WTC11 (cell line): ENCODE results near the gene MAP3K14. TPM values are rescaled to one million over a fixed set of nuclear protein-coding genes. Genes with fewer than 3 reads are reported as not detected.

Source experiments
- ATAC-seq: fragments of 200-7000 bp; cut with Tn5 transposase; 2 replicates; pipeline ENCODE4 v1.10.0; 2021; ENCODE audit warnings: mild to moderate bottlenecking, moderate library complexity
- CTCF ChIA-PET: fragments of 300-600 bp; sonication (Branson Sonifier 250); formaldehyde crosslinking; loops from one replicate; lab custom pipeline; 2021; ENCODE audit warnings: antibody characterized with exemption; lab: Charles Lee
- POLR2A ChIA-PET: fragments of 350-600 bp; sonication (Branson Sonifier 250); formaldehyde crosslinking; loops from one replicate; lab custom pipeline; 2021; ENCODE audit warnings: antibody characterized with exemption; lab: Charles Lee
- DNase-seq: peaks from one replicate; pipeline ENCODE4 v3.0.0; 2021; ENCODE audit warnings: low spot score
- H3K27ac Mint-ChIP-seq: 2 replicates; pipeline ENCODE4 v1.8.0; 2021; ENCODE audit warnings: mixed read lengths
- H3K27me3 Mint-ChIP-seq: 2 replicates; pipeline ENCODE4 v1.8.0; 2021; ENCODE audit warnings: low read depth, mild to moderate bottlenecking, moderate library complexity, mixed read lengths
- H3K36me3 Mint-ChIP-seq: 2 replicates; pipeline ENCODE4 v1.8.0; 2021; ENCODE audit warnings: mixed read lengths
- H3K4me1 Mint-ChIP-seq: 2 replicates; pipeline ENCODE4 v1.8.0; 2022; ENCODE audit warnings: mixed read lengths
- H3K4me3 Mint-ChIP-seq: 2 replicates; pipeline ENCODE4 v1.8.0; 2021; ENCODE audit warnings: mild to moderate bottlenecking, moderate library complexity, mixed read lengths
- H3K9me3 Mint-ChIP-seq: 2 replicates; pipeline ENCODE4 v1.8.0; 2021; ENCODE audit warnings: mixed read lengths
- CDX4 ChIP-seq: fragments of 250-450 bp; sonication (Bioruptor Pico); IDR thresholded peaks from 2 replicates; pipeline ENCODE4 v1.9.0; 2021; ENCODE audit warnings: moderate library complexity, mild to moderate bottlenecking, inconsistent platforms, borderline replicate concordance
- CREB1 ChIP-seq: sonication (generic); formaldehyde crosslinking; IDR thresholded peaks from 2 replicates; pipeline ENCODE4 v1.8.0; 2023; ENCODE audit warnings: mild to moderate bottlenecking, missing genetic modification reagents
- E2F4 ChIP-seq: sonication (generic); formaldehyde crosslinking; IDR thresholded peaks from 2 replicates; pipeline ENCODE4 v1.8.1; 2022; ENCODE audit warnings: low read depth, mild to moderate bottlenecking, moderate library complexity, missing genetic modification reagents, borderline replicate concordance
- ELF4 ChIP-seq: sonication (generic); formaldehyde crosslinking; IDR thresholded peaks from 2 replicates; pipeline ENCODE4 v1.8.1; 2022; ENCODE audit warnings: low read depth, mild to moderate bottlenecking, moderate library complexity, missing genetic modification reagents
- EMX1 ChIP-seq: fragments of 250-450 bp; sonication (Bioruptor Pico); IDR thresholded peaks from 2 replicates; pipeline ENCODE4 v1.8.0; 2021; ENCODE audit warnings: mild to moderate bottlenecking
- FOXP1 ChIP-seq: sonication (generic); formaldehyde crosslinking; IDR thresholded peaks from 2 replicates; pipeline ENCODE4 v1.8.0; 2022; ENCODE audit warnings: missing genetic modification reagents, mild to moderate bottlenecking, moderate library complexity, borderline replicate concordance
- HMGA2 ChIP-seq: fragments of 250-450 bp; sonication (Bioruptor Pico); IDR thresholded peaks from 2 replicates; pipeline ENCODE4 v1.4.0; 2021; ENCODE audit warnings: mild to moderate bottlenecking, moderate library complexity
- JUN ChIP-seq: sonication (generic); formaldehyde crosslinking; IDR thresholded peaks from 2 replicates; pipeline ENCODE4 v1.8.0; 2023; ENCODE audit warnings: mild to moderate bottlenecking, missing genetic modification reagents
- MYBL2 ChIP-seq: sonication (generic); formaldehyde crosslinking; IDR thresholded peaks from 2 replicates; pipeline ENCODE4 v1.8.1; 2023; ENCODE audit warnings: mild to moderate bottlenecking, moderate library complexity, missing genetic modification reagents
- NR2C2 ChIP-seq: sonication (generic); formaldehyde crosslinking; IDR thresholded peaks from 2 replicates; pipeline ENCODE4 v1.8.0; 2022; ENCODE audit warnings: mild to moderate bottlenecking, missing genetic modification reagents
- PREB ChIP-seq: sonication (generic); formaldehyde crosslinking; IDR thresholded peaks from 2 replicates; pipeline ENCODE4 v1.8.1; 2022; ENCODE audit warnings: mild to moderate bottlenecking, missing genetic modification reagents, moderate library complexity, borderline replicate concordance
- RORB ChIP-seq: fragments of 250-450 bp; sonication (Bioruptor Pico); IDR thresholded peaks from 2 replicates; pipeline ENCODE4 v1.9.0; 2021; ENCODE audit warnings: mild to moderate bottlenecking
- TCF7 ChIP-seq: sonication (generic); formaldehyde crosslinking; IDR thresholded peaks from 2 replicates; pipeline ENCODE4 v1.8.0; 2022; ENCODE audit warnings: mild to moderate bottlenecking, low read depth, missing genetic modification reagents, moderate library complexity
- ZNF121 ChIP-seq: sonication (generic); formaldehyde crosslinking; IDR thresholded peaks from 2 replicates; pipeline ENCODE4 v1.8.0; 2023; ENCODE audit warnings: missing genetic modification reagents
- ZNF138 ChIP-seq: sonication (generic); formaldehyde crosslinking; conservative IDR thresholded peaks from 2 replicates; pipeline ENCODE4 v1.8.1; 2022; ENCODE audit warnings: mild to moderate bottlenecking, moderate library complexity, missing genetic modification reagents
- ZNF423 ChIP-seq: fragments of 250-450 bp; sonication (Bioruptor Pico); IDR thresholded peaks from 2 replicates; pipeline ENCODE4 v2.1.2; 2022; ENCODE audit warnings: mild to moderate bottlenecking, moderate library complexity
- ZNF512 ChIP-seq: sonication (generic); formaldehyde crosslinking; IDR thresholded peaks from 2 replicates; pipeline ENCODE4 v1.8.1; 2022; ENCODE audit warnings: missing genetic modification reagents, borderline replicate concordance
- total RNA-seq: library from RNA; stranded (reverse); gene quantifications from 3 replicates; pipeline ENCODE4 v1.2.3, GENCODE V29; 2021
- TF ChIP-seq, protein P1 (sequence below): sonication (generic); formaldehyde crosslinking; conservative IDR thresholded peaks from 2 replicates; pipeline ENCODE4 v1.8.1; 2023; ENCODE audit warnings: mild to moderate bottlenecking, low read depth, missing genetic modification reagents, moderate library complexity
- TF ChIP-seq, protein P2 (sequence below): sonication (generic); formaldehyde crosslinking; IDR thresholded peaks from 2 replicates; pipeline ENCODE4 v1.8.1; 2022; ENCODE audit warnings: low read depth, missing genetic modification reagents, borderline replicate concordance
- TF ChIP-seq, protein P3 (sequence below): sonication (generic); formaldehyde crosslinking; IDR thresholded peaks from 2 replicates; pipeline ENCODE4 v1.8.0; 2022; ENCODE audit warnings: mild to moderate bottlenecking, missing genetic modification reagents

MAP3K14 gene
- total RNA-seq, 1 experiment from 2014 or later, result 4.0 TPM

- Mint-ChIP-seq H3K4me1 (peaks cover 22% of the 10 kb centered on the region), H3K27me3 (peaks cover 41% of the 10 kb centered on the region), H3K27ac (no peak overlapping the region), H3K9me3 (no peaks in the 10 kb centered on the region), H3K4me3 (no peak overlapping the region), H3K36me3 (no peaks in the 10 kb centered on the region)
- TF ChIP-seq EMX1 (CRISPR knock-in tag), result no peak
- TF ChIP-seq, protein P1, sequence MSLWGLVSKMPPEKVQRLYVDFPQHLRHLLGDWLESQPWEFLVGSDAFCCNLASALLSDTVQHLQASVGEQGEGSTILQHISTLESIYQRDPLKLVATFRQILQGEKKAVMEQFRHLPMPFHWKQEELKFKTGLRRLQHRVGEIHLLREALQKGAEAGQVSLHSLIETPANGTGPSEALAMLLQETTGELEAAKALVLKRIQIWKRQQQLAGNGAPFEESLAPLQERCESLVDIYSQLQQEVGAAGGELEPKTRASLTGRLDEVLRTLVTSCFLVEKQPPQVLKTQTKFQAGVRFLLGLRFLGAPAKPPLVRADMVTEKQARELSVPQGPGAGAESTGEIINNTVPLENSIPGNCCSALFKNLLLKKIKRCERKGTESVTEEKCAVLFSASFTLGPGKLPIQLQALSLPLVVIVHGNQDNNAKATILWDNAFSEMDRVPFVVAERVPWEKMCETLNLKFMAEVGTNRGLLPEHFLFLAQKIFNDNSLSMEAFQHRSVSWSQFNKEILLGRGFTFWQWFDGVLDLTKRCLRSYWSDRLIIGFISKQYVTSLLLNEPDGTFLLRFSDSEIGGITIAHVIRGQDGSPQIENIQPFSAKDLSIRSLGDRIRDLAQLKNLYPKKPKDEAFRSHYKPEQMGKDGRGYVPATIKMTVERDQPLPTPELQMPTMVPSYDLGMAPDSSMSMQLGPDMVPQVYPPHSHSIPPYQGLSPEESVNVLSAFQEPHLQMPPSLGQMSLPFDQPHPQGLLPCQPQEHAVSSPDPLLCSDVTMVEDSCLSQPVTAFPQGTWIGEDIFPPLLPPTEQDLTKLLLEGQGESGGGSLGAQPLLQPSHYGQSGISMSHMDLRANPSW (CRISPR knock-in tag), result no peak
- TF ChIP-seq RORB, result no peak
- TF ChIP-seq ZNF512 (CRISPR knock-in tag), result no peak
- no peak for TF ChIP-seq ZNF121 (CRISPR knock-in tag)
- TF ChIP-seq, protein P2, sequence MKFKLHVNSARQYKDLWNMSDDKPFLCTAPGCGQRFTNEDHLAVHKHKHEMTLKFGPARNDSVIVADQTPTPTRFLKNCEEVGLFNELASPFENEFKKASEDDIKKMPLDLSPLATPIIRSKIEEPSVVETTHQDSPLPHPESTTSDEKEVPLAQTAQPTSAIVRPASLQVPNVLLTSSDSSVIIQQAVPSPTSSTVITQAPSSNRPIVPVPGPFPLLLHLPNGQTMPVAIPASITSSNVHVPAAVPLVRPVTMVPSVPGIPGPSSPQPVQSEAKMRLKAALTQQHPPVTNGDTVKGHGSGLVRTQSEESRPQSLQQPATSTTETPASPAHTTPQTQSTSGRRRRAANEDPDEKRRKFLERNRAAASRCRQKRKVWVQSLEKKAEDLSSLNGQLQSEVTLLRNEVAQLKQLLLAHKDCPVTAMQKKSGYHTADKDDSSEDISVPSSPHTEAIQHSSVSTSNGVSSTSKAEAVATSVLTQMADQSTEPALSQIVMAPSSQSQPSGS, result no peak
- no peak for TF ChIP-seq FOXP1
- no peak for TF ChIP-seq TCF7 (CRISPR knock-in tag)
- TF ChIP-seq E2F4 (CRISPR knock-in tag), result no peak
- no peak for TF ChIP-seq PREB (CRISPR knock-in tag)
- TF ChIP-seq NR2C2 (CRISPR knock-in tag), result no peak
- no peak for TF ChIP-seq MYBL2 (CRISPR knock-in tag)
- no peak for TF ChIP-seq ZNF423
- TF ChIP-seq, protein P3, sequence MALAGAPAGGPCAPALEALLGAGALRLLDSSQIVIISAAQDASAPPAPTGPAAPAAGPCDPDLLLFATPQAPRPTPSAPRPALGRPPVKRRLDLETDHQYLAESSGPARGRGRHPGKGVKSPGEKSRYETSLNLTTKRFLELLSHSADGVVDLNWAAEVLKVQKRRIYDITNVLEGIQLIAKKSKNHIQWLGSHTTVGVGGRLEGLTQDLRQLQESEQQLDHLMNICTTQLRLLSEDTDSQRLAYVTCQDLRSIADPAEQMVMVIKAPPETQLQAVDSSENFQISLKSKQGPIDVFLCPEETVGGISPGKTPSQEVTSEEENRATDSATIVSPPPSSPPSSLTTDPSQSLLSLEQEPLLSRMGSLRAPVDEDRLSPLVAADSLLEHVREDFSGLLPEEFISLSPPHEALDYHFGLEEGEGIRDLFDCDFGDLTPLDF (CRISPR knock-in tag), result no peak
- TF ChIP-seq JUN (CRISPR knock-in tag), result no peak
- TF ChIP-seq ELF4, result no peak
- TF ChIP-seq CDX4, result no peak
- no peak for TF ChIP-seq HMGA2
- TF ChIP-seq CREB1 (CRISPR knock-in tag), result no peak
- TF ChIP-seq ZNF138, result no peak
- CTCF ChIA-PET, result interaction anchor here (0.9 to 9.8 kb wide), 13 partner anchors 11 to 196 kb away, joined by 3 to 179 read pairs (median 12); partner anchors contain the start of genes ACBD4, FMNL1 and HEXIM1
- POLR2A ChIA-PET, result interaction anchor here (1.0 to 1.7 kb wide), 2 partner anchors 14 to 85 kb away, joined by 3 to 5 read pairs; partner anchors contain the start of gene MAP3K14
- DNase-seq, result no peak
- ATAC-seq, result no peak
Observed at GRCh38 chr17:45232514-45233422, 84.1 kb downstream of the MAP3K14 start.
